Amniotic stem cell (primary cell): ENCODE data around the gene ACSL5.
"Not testable (repeated sequence)": the region's sequence is repeated elsewhere in the genome, so short reads cannot be mapped to it uniquely, and the experiment has no call there.

Experiments used
- DNase-seq: peaks from one replicate; lab custom pipeline; 2025; lab: John Stamatoyannopoulos, UW

The ACSL5 gene

GRCh38 chr10:112351146-112351545 is 22.8 kb upstream of the ACSL5 start:
- DNase-seq: no peak

- no peak for DNase-seq
Observed at GRCh38 chr10:112352044-112352443, 21.9 kb upstream of the ACSL5 start.

- no peak for DNase-seq
Observed at GRCh38 chr10:112353046-112353445, 20.9 kb upstream of the ACSL5 start.

GRCh38 chr10:112356686-112357085 is 17.2 kb upstream of the ACSL5 start:
- no peak for DNase-seq

GRCh38 chr10:112359606-112360307 is 14.2 kb upstream of the ACSL5 start:
- no peak for DNase-seq

- DNase-seq: no peak
Observed at GRCh38 chr10:112360308-112361270, 13.3 kb upstream of the ACSL5 start.

GRCh38 chr10:112361951-112362751 is 11.8 kb upstream of the ACSL5 start:
- no peak for DNase-seq

- no peak for DNase-seq
Observed at GRCh38 chr10:112362833-112363232, 11.1 kb upstream of the ACSL5 start.

- no peak for DNase-seq
Observed at GRCh38 chr10:112363696-112364688, 9.9 kb upstream of the ACSL5 start.

- no peak for DNase-seq
Observed at GRCh38 chr10:112365014-112365432, 8.9 kb upstream of the ACSL5 start.

GRCh38 chr10:112365451-112365850 is 8.5 kb upstream of the ACSL5 start:
- DNase-seq: no peak

GRCh38 chr10:112366992-112367391 is 6.9 kb upstream of the ACSL5 start:
- no peak for DNase-seq

GRCh38 chr10:112367516-112367915 is 6.4 kb upstream of the ACSL5 start:
- DNase-seq: no peak

GRCh38 chr10:112369495-112370423 is 4.2 kb upstream of the ACSL5 start:
- no peak for DNase-seq

- DNase-seq: no peak
Observed at GRCh38 chr10:112370424-112370819, 3.5 kb upstream of the ACSL5 start.

- DNase-seq: not testable (repeated sequence)
Observed at GRCh38 chr10:112371326-112371725, 2.6 kb upstream of the ACSL5 start.

- DNase-seq: not testable (repeated sequence)
Observed at GRCh38 chr10:112372182-112372810, 1.6 kb upstream of the ACSL5 start.

GRCh38 chr10:112374724-112375541 is 1.0 kb downstream of the ACSL5 start:
- DNase-seq: no peak
